K562 (cell line): Measurements from ENCODE around the gene GP1BB. TPM values are rescaled to one million over a fixed set of nuclear protein-coding genes. Genes with fewer than 3 reads are reported as not detected.

Experiments used
- BRD9 ChIP-seq: fragments of 450-650 bp; IDR thresholded peaks from 2 replicates; pipeline ENCODE4 v1.6.1; 2018; ENCODE audit warnings: low read depth; ENCODE audit not compliant: partially characterized antibody
- CBX2 ChIP-seq: fragments of 200-600 bp; sonication (generic); IDR thresholded peaks from one replicate; pipeline ENCODE4 v1.6.1; 2012; ENCODE audit warnings: mild to moderate bottlenecking, low read length, inconsistent platforms; ENCODE audit not compliant: insufficient read depth, poor library complexity, severe bottlenecking
- CHD4 ChIP-seq: fragments of 200-600 bp; sonication (generic); IDR thresholded peaks from 3 replicates; pipeline ENCODE4 v1.6.1; 2012; ENCODE audit warnings: low read depth, mild to moderate bottlenecking, mixed read lengths, low read length, inconsistent platforms; ENCODE audit not compliant: insufficient read depth, insufficient replicate concordance, poor library complexity, severe bottlenecking
- ELF1 ChIP-seq: fragments of 200-800 bp; sonication (Bioruptor generic); IDR thresholded peaks from 2 replicates; pipeline ENCODE4 v1.6.1; 2016; ENCODE audit warnings: missing genetic modification characterization, missing compliant biosample characterization
- FOXJ2 ChIP-seq: fragments of 200-800 bp; sonication (Bioruptor generic); IDR thresholded peaks from 2 replicates; pipeline ENCODE4 v1.6.1; 2016; ENCODE audit warnings: missing genetic modification characterization, missing compliant biosample characterization
- HCFC1 ChIP-seq: IDR thresholded peaks from 2 replicates; pipeline ENCODE4 v1.6.1; 2012; ENCODE audit warnings: low read depth, low read length, improper control_type of control experiment
- KAT2B ChIP-seq: IDR thresholded peaks from one replicate; pipeline ENCODE4 v1.6.1; 2012; ENCODE audit warnings: low read depth, mild to moderate bottlenecking, control low read depth, inconsistent platforms, low read length, moderate library complexity
- MAX ChIP-seq: sonication (generic); formaldehyde crosslinking; IDR thresholded peaks from 2 replicates; pipeline ENCODE4 v1.9.0; 2022; ENCODE audit warnings: mild to moderate bottlenecking, missing genetic modification reagents
- MTA2 ChIP-seq: fragments of 450-650 bp; IDR thresholded peaks from 2 replicates; pipeline ENCODE4 v1.6.1; 2016; ENCODE audit warnings: low read depth
- MYBL2 ChIP-seq, 2 experiments: fragments of 450-650 bp in 1 of 2; sonication (generic) in 1 of 2; formaldehyde crosslinking in 1 of 2; IDR thresholded peaks; 2 replicates each; pipeline versions ENCODE4 v1.6.1 to v1.8.1; 2017 to 2022; ENCODE audit warnings: borderline replicate concordance in 1 of 2, inconsistent platforms in 1 of 2, low read depth in 1 of 2, mild to moderate bottlenecking in 1 of 2, missing genetic modification reagents in 1 of 2, moderate library complexity in 1 of 2
- NONO ChIP-seq, 2 experiments: fragments of 200-400 bp in 1 of 2; fragments of 450-650 bp in 1 of 2; formaldehyde crosslinking in 1 of 2; IDR thresholded peaks; 2 replicates each; pipeline ENCODE4 v1.6.1; 2017; ENCODE audit warnings: low read depth in 2 of 2, mild to moderate bottlenecking in 2 of 2, moderate library complexity in 2 of 2, low read length in 1 of 2
- PRPF4 ChIP-seq: fragments of 200-400 bp; formaldehyde crosslinking; IDR thresholded peaks from one replicate; pipeline ENCODE4 v1.6.1; 2017; ENCODE audit warnings: low read length, low read depth, mild to moderate bottlenecking; ENCODE audit not compliant: insufficient read depth, poor library complexity, severe bottlenecking
- RNF2 ChIP-seq: sonication (generic); IDR thresholded peaks from 2 replicates; pipeline ENCODE4 v1.6.1; 2016
- SAP30 ChIP-seq: fragments of 200-600 bp; sonication (generic); IDR thresholded peaks from 2 replicates; pipeline ENCODE4 v1.6.1; 2012; ENCODE audit warnings: borderline replicate concordance, low read depth, mild to moderate bottlenecking, moderate library complexity, low read length, control low read depth, inconsistent platforms; ENCODE audit not compliant: insufficient read depth, poor library complexity, severe bottlenecking
- SMAD3 ChIP-seq: fragments of 450-650 bp; formaldehyde crosslinking; conservative IDR thresholded peaks from 2 replicates; pipeline ENCODE4 v1.4.0; 2020; ENCODE audit warnings: mild to moderate bottlenecking
- SMARCE1 ChIP-seq: fragments of 450-650 bp; IDR thresholded peaks from 2 replicates; pipeline ENCODE4 v1.7.1; 2016; ENCODE audit warnings: mild to moderate bottlenecking
- STAT5B ChIP-seq: fragments of 250-450 bp; sonication (Bioruptor Pico); IDR thresholded peaks from 2 replicates; pipeline ENCODE4 v1.8.0; 2021; ENCODE audit warnings: mild to moderate bottlenecking, inconsistent platforms
- TEAD2 ChIP-seq: fragments of 450-650 bp; IDR thresholded peaks from 2 replicates; pipeline ENCODE4 v1.6.1; 2016; ENCODE audit warnings: missing genetic modification characterization, control low read depth, missing compliant biosample characterization
- TFAM ChIP-seq: fragments of 250-450 bp; sonication (Bioruptor Pico); conservative IDR thresholded peaks from 2 replicates; pipeline ENCODE4 v1.5.0; 2021; ENCODE audit warnings: mild to moderate bottlenecking, moderate library complexity
- XRCC3 ChIP-seq: fragments of 450-650 bp; IDR thresholded peaks from 2 replicates; pipeline ENCODE4 v1.6.1; 2017; ENCODE audit warnings: mild to moderate bottlenecking, moderate library complexity
- ZFPM2 ChIP-seq: fragments of 250-450 bp; sonication (Bioruptor Pico); IDR thresholded peaks from 2 replicates; pipeline ENCODE4 v1.5.1; 2022; ENCODE audit warnings: mild to moderate bottlenecking
- ZNF274 ChIP-seq: IDR thresholded peaks from 2 replicates; pipeline ENCODE4 v1.6.1; 2011; ENCODE audit warnings: low read depth, mild to moderate bottlenecking, low read length, moderate library complexity, borderline replicate concordance
- ZNF398 ChIP-seq: fragments of 250-450 bp; sonication (Bioruptor Pico); IDR thresholded peaks from 2 replicates; pipeline ENCODE4 v1.8.0; 2021; ENCODE audit warnings: moderate library complexity, mild to moderate bottlenecking, inconsistent platforms
- ZNF586 ChIP-seq: fragments of 450-650 bp; formaldehyde crosslinking; conservative IDR thresholded peaks from 2 replicates; pipeline ENCODE4 v1.4.0; 2020; ENCODE audit warnings: mild to moderate bottlenecking, moderate library complexity
- ZNF785 ChIP-seq: fragments of 250-450 bp; sonication (Bioruptor Pico); IDR thresholded peaks from 2 replicates; pipeline ENCODE4 v1.4.0; 2020; ENCODE audit warnings: mild to moderate bottlenecking
- ZZZ3 ChIP-seq: fragments of 450-650 bp; IDR thresholded peaks from 2 replicates; pipeline ENCODE4 v1.6.1; 2016; ENCODE audit warnings: antibody characterized with exemption, mild to moderate bottlenecking, moderate library complexity
- polyA plus RNA-seq, 8 experiments: library from polyadenylated mRNA; depleted of rRNA in 4 of 8; stranded (reverse) in 5 of 8; unstranded in 3 of 8; fragments of >200 nt; fragmentation: Nextera tagmentation in 2 of 8; fragmentation: Illumina TruSeq in 1 of 8; extraction: Ambion mirVana in 2 of 8; extraction: Trizol in 1 of 8; gene quantifications; 2 replicates each; pipeline versions ENCODE4 v1.2.1 to v1.2.3, GENCODE V29; 2011 to 2014; ENCODE audit warnings: inconsistent platforms in 1 of 8, missing spikeins in 1 of 8
- total RNA-seq, 7 experiments: library from RNA; depleted of rRNA in 6 of 7; stranded (reverse); fragments of >200 nt in 6 of 7; fragmentation: Illumina TruSeq in 2 of 7; extraction: Trizol in 2 of 7; gene quantifications; 2 replicates each; pipeline versions ENCODE4 v1.2.1 to v1.2.3, GENCODE V29; 2011 to 2021; ENCODE audit warnings: low replicate concordance in 1 of 7

GP1BB gene
- total and polyA plus RNA-seq, 9 of the 15 experiments (the other 6 are each of a cell fraction or from before 2014, with no cell fraction given), result 0.69 to 162 (median 2.8) TPM

GRCh38 chr22:19713650-19714311, 9.6 kb upstream of the GP1BB start (continued):
- TF ChIP-seq CHD4 (peak; percentile 95), NONO (IDR thresholded peaks at IDR 0.05; ENCODE audit: low read depth in 2 of 2, low read length in 1 of 2) (no peak), TFAM (CRISPR knock-in tag) (no peak), MAX (CRISPR knock-in tag) (no peak), XRCC3 (no peak), ZNF274 (no peak), KAT2B (no peak), RNF2 (no peak), FOXJ2 (no peak), CBX2 (peak; percentile 55), STAT5B (CRISPR knock-in tag) (no peak), SMAD3 (no peak), HCFC1 (no peak), SMARCE1 (no peak), MYBL2 (IDR thresholded peaks at IDR 0.05; ENCODE audit: low read depth) (no peak), MYBL2 (CRISPR knock-in tag; IDR thresholded peaks at IDR 0.05; ENCODE audit: borderline replicate concordance) (no peak), MTA2 (no peak), SAP30 (peak; percentile 70), PRPF4 (no peak), TEAD2 (no peak), ZNF398 (no peak), ZNF586 (CRISPR knock-in tag) (no peak), ZNF785 (CRISPR knock-in tag) (no peak), BRD9 (no peak), ZZZ3 (no peak), ELF1 (tag) (no peak), ZFPM2 (CRISPR knock-in tag) (peak; percentile 80; the same call in 1 of the 2 replicates)
